Upper lobe of right lung (tissue), 1 donor: ENCODE results near the gene MCM5. TPM values are rescaled to one million over a fixed set of nuclear protein-coding genes. Genes with fewer than 3 reads are reported as not detected.

Experiments used
- ATAC-seq: fragments of 200-7000 bp; cut with Tn5 transposase; one replicate; pipeline ENCODE4 v1.9.1; 2020; ENCODE audit warnings: mild to moderate bottlenecking, moderate library complexity
- DNase-seq: peaks from one replicate; pipeline ENCODE4 v3.0.0-alpha.2; 2020
- H3K27ac ChIP-seq: fragments of 200-600 bp; one replicate; pipeline ENCODE4 v1.8.0; 2022
- H3K27me3 ChIP-seq: fragments of 200-600 bp; one replicate; pipeline ENCODE4 v1.8.0; 2022; ENCODE audit warnings: mild to moderate bottlenecking
- H3K36me3 ChIP-seq: fragments of 200-600 bp; one replicate; pipeline ENCODE4 v1.8.0; 2022
- H3K4me1 ChIP-seq: fragments of 200-600 bp; one replicate; pipeline ENCODE4 v1.8.0; 2022
- H3K4me3 ChIP-seq: fragments of 200-600 bp; one replicate; pipeline ENCODE4 v1.8.0; 2022; ENCODE audit warnings: mild to moderate bottlenecking
- H3K9me3 ChIP-seq: fragments of 200-600 bp; one replicate; pipeline ENCODE4 v1.8.0; 2022
- CTCF ChIP-seq: fragments of 200-600 bp; IDR thresholded peaks from one replicate; pipeline ENCODE4 v1.8.0; 2022; ENCODE audit warnings: antibody characterized with exemption
- intact Hi-C: fragments of 100-400 bp; cut with DNase I; formaldehyde crosslinking; loops from one replicate; pipeline ENCODE4 v1.11.0; 2022
- total RNA-seq: library from RNA; stranded (reverse); fragmentation: NEBNext Ultra II Directional; extraction: Animal tissue kit (Norgen Biotek cat#: 25700); gene quantifications from one replicate; pipeline ENCODE4 v1.2.1, GENCODE V29; 2021
- donor health status: DM: no; HTN: yes; CAD: no; lungs with severe emphysema.

MCM5 gene
- total RNA-seq, 1 donor from 2014 or later, result 22.1 TPM

GRCh38 chr22:35367331-35367886, 32.5 kb upstream of the MCM5 start:
- intact Hi-C loops, result no loop called here
- peak; percentile 68 for ATAC-seq
- TF ChIP-seq CTCF, result no peak

GRCh38 chr22:35368386-35368785, 31.6 kb upstream of the MCM5 start:
- H3K36me3 ChIP-seq, result no peaks in the 10 kb centered on the region
- no peak overlapping the region for H3K27ac ChIP-seq
- H3K4me3 ChIP-seq, result no peak overlapping the region
- intact Hi-C loops, result no loop called here
- peaks cover 8% of the 10 kb centered on the region for H3K4me1 ChIP-seq
- no peaks in the 10 kb centered on the region for H3K27me3 ChIP-seq
- TF ChIP-seq CTCF, result no peak
- ATAC-seq, result no peak
- no peaks in the 10 kb centered on the region for H3K9me3 ChIP-seq
- DNase-seq, result no peak

More at GRCh38 chr22:35367331-35367886, 32.5 kb upstream of the MCM5 start:
- Histone ChIP-seq H3K27me3 (no peaks in the 10 kb centered on the region), H3K9me3 (no peaks in the 10 kb centered on the region), H3K36me3 (no peaks in the 10 kb centered on the region), H3K4me3 (no peak overlapping the region), H3K27ac (no peak overlapping the region), H3K4me1 (peaks cover 8% of the 10 kb centered on the region)
- DNase-seq, result peak; percentile 66

GRCh38 chr22:35369996-35370395, 29.9 kb upstream of the MCM5 start:
- H3K36me3 ChIP-seq, result no peaks in the 10 kb centered on the region
- peaks cover 8% of the 10 kb centered on the region for H3K4me1 ChIP-seq
- no peak overlapping the region for H3K4me3 ChIP-seq
- no peaks in the 10 kb centered on the region for H3K9me3 ChIP-seq
- ATAC-seq (no peak), DNase-seq (no peak)
- H3K27me3 ChIP-seq, result no peaks in the 10 kb centered on the region
- no peak for TF ChIP-seq CTCF
- intact Hi-C loops, result no loop called here
- H3K27ac ChIP-seq, result no peak overlapping the region

- Histone ChIP-seq H3K27me3 (no peaks in the 10 kb centered on the region), H3K4me3 (no peak overlapping the region), H3K4me1 (peaks cover 21% of the 10 kb centered on the region), H3K9me3 (no peaks in the 10 kb centered on the region), H3K27ac (no peak overlapping the region), H3K36me3 (no peaks in the 10 kb centered on the region)
- TF ChIP-seq CTCF, result no peak
- intact Hi-C loops, result no loop called here
- no peak for ATAC-seq
- DNase-seq, result no peak
Measured at GRCh38 chr22:35373781-35374180, 26.2 kb upstream of the MCM5 start.

- TF ChIP-seq CTCF, result no peak
- Histone ChIP-seq H3K36me3 (no peaks in the 10 kb centered on the region), H3K4me3 (no peak overlapping the region), H3K9me3 (no peaks in the 10 kb centered on the region), H3K27ac (no peak overlapping the region), H3K4me1 (peaks cover 22% of the 10 kb centered on the region), H3K27me3 (no peaks in the 10 kb centered on the region)
- intact Hi-C loops, result no loop called here
- ATAC-seq (peak; percentile 28), DNase-seq (no peak)
Measured at GRCh38 chr22:35375031-35375430, 24.9 kb upstream of the MCM5 start.

GRCh38 chr22:35375526-35375925, 24.4 kb upstream of the MCM5 start:
- peaks cover 27% of the 10 kb centered on the region for H3K4me1 ChIP-seq

More at GRCh38 chr22:35375526-35375925, 24.4 kb upstream of the MCM5 start:
- TF ChIP-seq CTCF, result no peak
- Histone ChIP-seq H3K27ac (no peak overlapping the region), H3K36me3 (no peaks in the 10 kb centered on the region), H3K9me3 (no peaks in the 10 kb centered on the region), H3K4me3 (no peak overlapping the region), H3K27me3 (no peaks in the 10 kb centered on the region)
- intact Hi-C loops, result no loop called here
- ATAC-seq (no peak), DNase-seq (no peak)
